ENCODE data around the gene TAB3. TPM values are rescaled to one million over a fixed set of nuclear protein-coding genes. Genes with fewer than 3 reads are reported as not detected.

The TAB3 gene
- total RNA-seq, 1 donor from 2014 or later, result 27.6 TPM

Other genes starting within 250 kb of the TAB3 start
- gene GK, start 235.8 kb downstream of the TAB3 start, total RNA-seq, result 14.1 TPM
- not detected for gene FTHL17, start 182.8 kb upstream of the TAB3 start, total RNA-seq